B cell (primary cell): ENCODE measurements around the gene USP36. TPM values are rescaled to one million over a fixed set of nuclear protein-coding genes. Genes with fewer than 3 reads are reported as not detected.

ENCODE experiments used
- ATAC-seq: fragments of 200-7000 bp; cut with Tn5 transposase; one replicate; pipeline ENCODE4 v1.10.0; 2021; ENCODE audit warnings: low read depth, mild to moderate bottlenecking, moderate number of reproducible peaks, moderate library complexity
- CTCF ChIA-PET: fragments of 350-600 bp; sonication (Branson Sonifier 250); formaldehyde crosslinking; loops from one replicate; lab custom pipeline; 2021; ENCODE audit warnings: antibody characterized with exemption, inconsistent platforms; lab: Charles Lee
- POLR2A ChIA-PET: fragments of 350-600 bp; sonication (Branson Sonifier 250); formaldehyde crosslinking; loops from one replicate; lab custom pipeline; 2021; ENCODE audit warnings: antibody characterized with exemption; lab: Charles Lee
- DNase-seq: peaks from one replicate; pipeline ENCODE4 v3.0.0; 2013
- H2AFZ ChIP-seq: 2 replicates; pipeline ENCODE4 v1.6.1; 2012; ENCODE audit warnings: mild to moderate bottlenecking, low read depth, low read length; ENCODE audit not compliant: insufficient read depth, poor library complexity, severe bottlenecking
- H3K27ac ChIP-seq, 2 donors: 1 replicate in 1 of 2; 2 replicates in 1 of 2; pipeline ENCODE4 v1.5.1; 2012 to 2013; ENCODE audit warnings: low read length in 2 of 2, mild to moderate bottlenecking in 2 of 2, moderate library complexity in 1 of 2
- H3K27me3 ChIP-seq, 4 experiments: fragments of 200-600 bp in 1 of 4; sonication (generic) in 1 of 4; replicated peaks in 1 of 4; 1 replicate in 2 of 4; 2 replicates in 2 of 4; pipeline versions ENCODE4 v1.6.1 to v1.7.0; 2013 to 2016; ENCODE audit warnings: low read length in 3 of 4, mild to moderate bottlenecking in 2 of 4, mixed read lengths in 1 of 4, moderate library complexity in 1 of 4; ENCODE audit not compliant: insufficient read depth in 4 of 4, control insufficient read depth in 3 of 4; ENCODE audit errors: control extremely low read depth in 1 of 4
- H3K36me3 ChIP-seq, 2 experiments: replicated peaks in 1 of 2; 1 replicate in 1 of 2; 2 replicates in 1 of 2; pipeline versions ENCODE4 v1.6.1 to v1.7.1; 2013; ENCODE audit warnings: low read length in 1 of 2; ENCODE audit not compliant: insufficient read depth in 2 of 2, control insufficient read depth in 1 of 2; ENCODE audit errors: control extremely low read depth in 1 of 2, extremely low read depth in 1 of 2
- H3K4me1 ChIP-seq, 2 donors: fragments of 200-600 bp in 1 of 2; sonication (generic) in 1 of 2; 1 replicate in 1 of 2; 2 replicates in 1 of 2; pipeline versions ENCODE4 v1.5.1 to v1.6.1; 2013 to 2017; ENCODE audit warnings: low read length in 2 of 2; ENCODE audit not compliant: control insufficient read depth in 2 of 2, insufficient read depth in 2 of 2
- H3K4me2 ChIP-seq: replicated peaks from 2 replicates; pipeline ENCODE3; 2012; ENCODE audit warnings: mild to moderate bottlenecking, low read depth, low read length; ENCODE audit not compliant: poor library complexity, severe bottlenecking
- H3K4me3 ChIP-seq, 5 experiments: fragments of 200-600 bp in 1 of 5; sonication (generic) in 1 of 5; 1 replicate in 3 of 5; 2 replicates in 2 of 5; pipeline versions ENCODE4 v1.5.1 to v1.7.0; 2011 to 2016; ENCODE audit warnings: low read length in 4 of 5, mild to moderate bottlenecking in 4 of 5, low read depth in 2 of 5, control low read depth in 1 of 5, moderate library complexity in 1 of 5; ENCODE audit not compliant: insufficient read depth in 1 of 5; ENCODE audit errors: control extremely low read depth in 1 of 5, extremely low read depth in 1 of 5
- H3K79me2 ChIP-seq: fragments of 200-600 bp; sonication (generic); one replicate; pipeline ENCODE4 v1.6.0; 2016; ENCODE audit warnings: low read length; ENCODE audit not compliant: control insufficient read depth, insufficient read depth
- H3K9ac ChIP-seq: fragments of 200-600 bp; sonication (generic); 2 replicates; pipeline ENCODE4 v1.6.1; 2017; ENCODE audit warnings: mild to moderate bottlenecking, low read length, moderate library complexity
- H3K9me3 ChIP-seq, 3 donors: one replicate each; pipeline versions ENCODE4 v1.6.1 to v1.7.1; 2013; ENCODE audit warnings: low read length in 2 of 3; ENCODE audit not compliant: control insufficient read depth in 2 of 3, insufficient read depth in 1 of 3; ENCODE audit errors: control extremely low read depth in 1 of 3
- H4K20me1 ChIP-seq: 2 replicates; pipeline ENCODE4 v1.6.0; 2012; ENCODE audit warnings: mild to moderate bottlenecking, low read length; ENCODE audit not compliant: insufficient read depth, control insufficient read depth, poor library complexity, severe bottlenecking
- H3K27ac Mint-ChIP-seq: one replicate; pipeline ENCODE4 v1.8.0; 2021; ENCODE audit warnings: mixed read lengths
- H3K27me3 Mint-ChIP-seq: one replicate; pipeline ENCODE4 v1.8.0; 2021; ENCODE audit warnings: mixed read lengths
- H3K4me1 Mint-ChIP-seq: one replicate; pipeline ENCODE4 v1.8.0; 2021; ENCODE audit warnings: mixed read lengths
- H3K4me3 Mint-ChIP-seq: one replicate; pipeline ENCODE4 v1.8.0; 2021; ENCODE audit warnings: mixed read lengths
- H3K9me3 Mint-ChIP-seq: one replicate; pipeline ENCODE4 v1.8.0; 2022; ENCODE audit warnings: mixed read lengths; ENCODE audit not compliant: insufficient read depth
- CTCF ChIP-seq: fragments of 200-600 bp; IDR thresholded peaks from one replicate; pipeline ENCODE4 v1.8.0; 2022; ENCODE audit warnings: antibody characterized with exemption, mild to moderate bottlenecking
- EZH2 ChIP-seq: IDR thresholded peaks from 2 replicates; pipeline ENCODE4 v1.6.1; 2012; ENCODE audit warnings: borderline replicate concordance, low read depth, mild to moderate bottlenecking, moderate library complexity, low read length; ENCODE audit not compliant: insufficient read depth, poor library complexity, severe bottlenecking
- WGBS: methylation state at CpG from one replicate; pipeline ENCODE4 v1.1.5; 2013; ENCODE audit warnings: missing lambda C conversion rate; ENCODE audit not compliant: insufficient coverage; 5-methylcytosine and 5-hydroxymethylcytosine counted together
- intact Hi-C: fragments of 100-400 bp; cut with micrococcal nuclease; formaldehyde crosslinking; loops from one replicate; pipeline ENCODE4 v1.10.0; 2022
- polyA plus RNA-seq: library from polyadenylated mRNA; depleted of rRNA; stranded (reverse); fragments of >200 nt; gene quantifications from 2 replicates; pipeline ENCODE4 v1.2.3, GENCODE V29; 2012
- total RNA-seq, 2 donors: library from RNA; stranded (reverse); fragments of 120-200 nt in 1 of 2; gene quantifications; 1 replicate in 1 of 2; 2 replicates in 1 of 2; pipeline versions ENCODE4 v1.2.3 to v1.2.4, GENCODE V29; 2013 to 2022

Gene USP36
- total and polyA plus RNA-seq, 2 donors (not counting 1 experiment from before 2014, with no cell fraction given), result 52.2 to 137 TPM

DNA sequence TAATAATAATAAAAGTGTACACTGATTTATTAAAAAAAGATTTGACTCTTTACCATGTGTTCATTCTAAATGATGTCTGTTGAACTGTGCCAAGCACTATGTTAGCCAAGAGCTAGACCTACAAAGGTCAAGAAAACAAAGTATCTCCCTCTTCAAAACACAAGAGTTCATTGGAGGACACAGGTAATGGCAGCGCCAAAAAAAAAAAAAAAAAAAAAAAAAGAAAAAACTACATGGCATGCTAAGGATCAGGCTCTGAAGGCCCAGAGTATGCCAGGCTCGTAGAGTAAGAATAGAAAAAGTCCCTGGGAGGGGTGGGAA lies 93.7 kb downstream of the USP36 start:
- H3K79me2 ChIP-seq, result peaks cover 99% of the 10 kb centered on the region
- no peak for ATAC-seq
- ChIA-PET CTCF (interaction anchor here (0.6 to 5.2 kb wide), 14 partner anchors 8 to 663 kb away, joined by 3 to 50 read pairs (median 4); no protein-coding TSS in a partner anchor), POLR2A (interaction anchor here (1.2 to 1.7 kb wide), 2 partner anchors 24 to 38 kb away, joined by 3 to 15 read pairs; no protein-coding TSS in a partner anchor)
- 80% methylated on average over 1 of the region's 2 CpGs for WGBS
- peaks cover 87% of the 10 kb centered on the region in 2 donors for H3K4me1 ChIP-seq
- no peak for DNase-seq
- TF ChIP-seq CTCF (no peak), EZH2 (no peak)
- Mint-ChIP-seq H3K4me1 (peaks cover 84% of the 10 kb centered on the region), H3K9me3 (no peaks in the 10 kb centered on the region), H3K4me3 (peak overlapping the region; percentile 53), H3K27ac (peak overlapping the region; percentile 85), H3K27me3 (no peaks in the 10 kb centered on the region)
- no peaks in the 10 kb centered on the region for H3K27me3 ChIP-seq
- H2AFZ ChIP-seq, result no peak overlapping the region
- no peak overlapping the region for H3K9ac ChIP-seq
- peaks cover 37% of the 10 kb centered on the region for H4K20me1 ChIP-seq
- peak overlapping the region; percentile 91 to 93 for H3K27ac ChIP-seq
- H3K4me2 ChIP-seq, result peak overlapping the region; percentile 69
- intact Hi-C loops, result no loop called here
- H3K9me3 ChIP-seq, result no peaks in the 10 kb centered on the region
- peaks cover 2 to 16% of the 10 kb centered on the region in 2 experiments for H3K36me3 ChIP-seq
- no peak overlapping the region for H3K4me3 ChIP-seq

DNA sequence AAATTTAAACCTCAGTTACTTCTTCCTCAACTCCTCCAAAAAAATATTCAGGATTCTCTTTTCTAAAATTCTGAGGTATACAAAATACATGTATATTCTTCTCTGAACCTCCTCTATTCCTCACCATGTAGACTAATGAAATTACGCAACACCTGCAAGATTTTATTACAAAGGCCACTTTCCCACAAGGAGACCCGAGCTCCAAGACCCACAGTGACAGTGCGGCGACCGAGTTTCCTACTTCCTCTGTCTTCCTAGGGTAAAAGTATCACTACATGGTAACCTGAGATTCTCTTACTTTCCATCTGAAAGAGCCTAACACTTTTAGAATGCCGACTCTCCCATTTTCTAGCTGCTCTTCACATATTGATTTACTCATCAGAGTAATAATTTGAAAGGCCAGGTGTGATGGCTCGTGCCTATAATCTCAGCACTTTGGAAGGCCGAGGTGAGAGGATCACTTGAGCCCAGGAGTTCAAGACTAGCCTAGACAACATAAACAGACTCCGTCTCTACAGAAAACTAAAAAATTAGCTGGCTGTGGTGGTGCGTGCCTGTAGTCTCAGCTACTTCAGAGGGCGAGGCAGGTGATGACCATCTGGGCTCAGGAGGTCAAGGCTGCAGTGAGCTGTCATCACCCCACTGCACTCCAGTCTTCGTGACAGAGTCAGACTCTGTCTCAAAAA lies 94.2 kb downstream of the USP36 start:
- no peak overlapping the region for H3K4me3 ChIP-seq
- intact Hi-C loops, result no loop called here
- peaks cover 84% of the 10 kb centered on the region for H3K4me1 Mint-ChIP-seq

More for the DNA sequence above, 94.2 kb downstream of the USP36 start:
- peak overlapping the region; percentile 69 for H3K4me2 ChIP-seq
- peaks cover 42% of the 10 kb centered on the region for H4K20me1 ChIP-seq
- no peak overlapping the region for H2AFZ ChIP-seq
- peaks cover 87 to 88% of the 10 kb centered on the region in 2 donors for H3K4me1 ChIP-seq
- no peaks in the 10 kb centered on the region for H3K27me3 Mint-ChIP-seq
- H3K27ac Mint-ChIP-seq, result peak overlapping the region; percentile 75
- peak overlapping the region; percentile 27 for H3K4me3 Mint-ChIP-seq
- peak overlapping the region; percentile 5 for H3K9ac ChIP-seq
- no peaks in the 10 kb centered on the region for H3K9me3 Mint-ChIP-seq
- peaks cover 2 to 19% of the 10 kb centered on the region in 2 experiments for H3K36me3 ChIP-seq
- DNase-seq (no peak), ATAC-seq (no peak)
- POLR2A ChIA-PET, result interaction anchor here (1.2 to 1.7 kb wide), 2 partner anchors 24 to 38 kb away, joined by 3 to 15 read pairs; no protein-coding TSS in a partner anchor
- no peak for TF ChIP-seq EZH2
- no peak for TF ChIP-seq CTCF
- H3K9me3 ChIP-seq, result no peaks in the 10 kb centered on the region
- H3K79me2 ChIP-seq, result peaks cover 99% of the 10 kb centered on the region
- CTCF ChIA-PET, result interaction anchor here (0.6 to 5.2 kb wide), 18 partner anchors 8 to 662 kb away, joined by 3 to 50 read pairs (median 4); no protein-coding TSS in a partner anchor
- no peaks in the 10 kb centered on the region for H3K27me3 ChIP-seq
- peak overlapping the region; percentile 30 to 91 for H3K27ac ChIP-seq
- 80% methylated on average over 8 of the region's 12 CpGs for WGBS
